HEK293 (cell line): ENCODE results near the gene KRTAP10-7.
"Not testable (repeated sequence)": the region's sequence is repeated elsewhere in the genome, so short reads cannot be mapped to it uniquely, and the experiment has no call there.

Experiments
- CTCF ChIA-PET: fragments of 350-600 bp; formaldehyde crosslinking; extraction: SDS; loops from one replicate; lab custom pipeline; 2021; ENCODE audit warnings: antibody characterized with exemption; lab: Yijun Ruan, JAX
- POLR2A ChIA-PET: fragments of 300-600 bp; formaldehyde crosslinking; extraction: SDS; loops from one replicate; lab custom pipeline; 2020; ENCODE audit warnings: antibody characterized with exemption, inconsistent platforms; lab: Yijun Ruan, JAX
- H3K27ac ChIP-seq: fragments of 200-500 bp; sonication (Bioruptor generic); 2 replicates; pipeline ENCODE4 v1.5.1; 2014; ENCODE audit warnings: low read depth, low read length, control low read depth, inconsistent platforms; ENCODE audit errors: extremely low read depth
- H3K36me3 ChIP-seq, 2 experiments: fragments of 200-500 bp in 1 of 2; sonication (Bioruptor generic) in 1 of 2; 1 replicate in 1 of 2; 2 replicates in 1 of 2; pipeline ENCODE4 v1.5.1; 2014 to 2017; ENCODE audit warnings: inconsistent platforms in 2 of 2, low read length in 2 of 2; ENCODE audit not compliant: control insufficient read depth in 2 of 2, insufficient read depth in 1 of 2
- H3K4me1 ChIP-seq: fragments of 200-500 bp; sonication (Bioruptor generic); 2 replicates; pipeline ENCODE4 v1.5.1; 2014; ENCODE audit warnings: mild to moderate bottlenecking, low read length, inconsistent platforms; ENCODE audit not compliant: control insufficient read depth, insufficient read depth
- H3K4me3 ChIP-seq: 2 replicates; pipeline ENCODE4 v1.5.1; 2011; ENCODE audit warnings: low read depth, mild to moderate bottlenecking, control low read depth, low read length, moderate library complexity
- H3K9me3 ChIP-seq: fragments of 200-500 bp; sonication (Bioruptor generic); 2 replicates; pipeline ENCODE4 v1.5.1; 2014; ENCODE audit warnings: low read depth, low read length, inconsistent platforms; ENCODE audit not compliant: control insufficient read depth, insufficient read depth
- GLIS1 ChIP-seq: fragments of 450-650 bp; formaldehyde crosslinking; IDR thresholded peaks from 2 replicates; pipeline ENCODE4 v1.5.1; 2016; ENCODE audit warnings: missing biosample characterization, missing genetic modification characterization
- HOXD13 ChIP-seq: sonication (generic); formaldehyde crosslinking; IDR thresholded peaks from 2 replicates; pipeline ENCODE4 v1.8.0; 2022; ENCODE audit warnings: missing genetic modification reagents, borderline replicate concordance
- KLF16 ChIP-seq: fragments of 450-650 bp; formaldehyde crosslinking; IDR thresholded peaks from 2 replicates; pipeline ENCODE4 v1.5.1; 2017; ENCODE audit warnings: missing biosample characterization, missing genetic modification characterization
- KLF7 ChIP-seq: fragments of 450-650 bp; formaldehyde crosslinking; IDR thresholded peaks from 2 replicates; pipeline ENCODE4 v1.5.1; 2016; ENCODE audit warnings: missing biosample characterization, missing genetic modification characterization, borderline replicate concordance
- MEIS1 ChIP-seq: sonication (generic); formaldehyde crosslinking; IDR thresholded peaks from 2 replicates; pipeline ENCODE4 v1.8.1; 2022; ENCODE audit warnings: missing genetic modification reagents, mild to moderate bottlenecking, borderline replicate concordance
- OVOL3 ChIP-seq: fragments of 450-650 bp; formaldehyde crosslinking; IDR thresholded peaks from 2 replicates; pipeline ENCODE4 v1.5.1; 2016; ENCODE audit warnings: missing biosample characterization, missing genetic modification characterization
- ZBTB1 ChIP-seq: fragments of 450-650 bp; formaldehyde crosslinking; IDR thresholded peaks from 2 replicates; pipeline ENCODE4 v1.5.1; 2016; ENCODE audit warnings: missing biosample characterization, missing genetic modification characterization
- ZBTB17 ChIP-seq: fragments of 450-650 bp; formaldehyde crosslinking; IDR thresholded peaks from 2 replicates; pipeline ENCODE4 v1.5.1; 2016; ENCODE audit warnings: missing biosample characterization, missing genetic modification characterization
- ZBTB48 ChIP-seq: fragments of 450-650 bp; formaldehyde crosslinking; IDR thresholded peaks from 2 replicates; pipeline ENCODE4 v1.5.1; 2016; ENCODE audit warnings: missing biosample characterization, missing genetic modification characterization
- ZFP37 ChIP-seq: fragments of 450-650 bp; formaldehyde crosslinking; IDR thresholded peaks from 2 replicates; pipeline ENCODE4 v1.5.1; 2016; ENCODE audit warnings: missing biosample characterization, missing genetic modification characterization
- ZIC2 ChIP-seq: fragments of 450-650 bp; formaldehyde crosslinking; IDR thresholded peaks from 2 replicates; pipeline ENCODE4 v1.5.1; 2016; ENCODE audit warnings: missing biosample characterization, missing genetic modification characterization
- ZNF121 ChIP-seq: fragments of 450-650 bp; formaldehyde crosslinking; IDR thresholded peaks from 2 replicates; pipeline ENCODE4 v1.5.1; 2016; ENCODE audit warnings: missing biosample characterization, missing genetic modification characterization
- ZNF155 ChIP-seq: fragments of 450-650 bp; formaldehyde crosslinking; IDR thresholded peaks from 2 replicates; pipeline ENCODE4 v1.5.1; 2016; ENCODE audit warnings: missing biosample characterization, missing genetic modification characterization
- ZNF175 ChIP-seq: fragments of 450-650 bp; formaldehyde crosslinking; IDR thresholded peaks from 2 replicates; pipeline ENCODE4 v1.5.1; 2016; ENCODE audit warnings: missing biosample characterization, missing genetic modification characterization
- ZNF23 ChIP-seq: fragments of 450-650 bp; formaldehyde crosslinking; IDR thresholded peaks from 2 replicates; pipeline ENCODE4 v1.5.1; 2016; ENCODE audit warnings: missing biosample characterization, missing genetic modification characterization, borderline replicate concordance
- ZNF248 ChIP-seq: fragments of 450-650 bp; formaldehyde crosslinking; IDR thresholded peaks from 2 replicates; pipeline ENCODE4 v1.5.1; 2017; ENCODE audit warnings: missing biosample characterization, missing genetic modification characterization
- ZNF350 ChIP-seq: fragments of 450-650 bp; formaldehyde crosslinking; IDR thresholded peaks from 2 replicates; pipeline ENCODE4 v1.5.0; 2017; ENCODE audit warnings: missing biosample characterization, mild to moderate bottlenecking, missing genetic modification characterization
- ZNF544 ChIP-seq: fragments of 450-650 bp; formaldehyde crosslinking; IDR thresholded peaks from 2 replicates; pipeline ENCODE4 v1.5.0; 2017; ENCODE audit warnings: missing biosample characterization, missing genetic modification characterization
- ZNF580 ChIP-seq: fragments of 450-650 bp; formaldehyde crosslinking; IDR thresholded peaks from 2 replicates; pipeline ENCODE4 v1.5.1; 2016; ENCODE audit warnings: missing biosample characterization, missing genetic modification characterization
- ZNF639 ChIP-seq: fragments of 450-650 bp; formaldehyde crosslinking; IDR thresholded peaks from 2 replicates; pipeline ENCODE4 v1.5.1; 2016; ENCODE audit warnings: missing biosample characterization, missing genetic modification characterization
- ZNF76 ChIP-seq: fragments of 450-650 bp; formaldehyde crosslinking; IDR thresholded peaks from 2 replicates; pipeline ENCODE4; 2016; ENCODE audit warnings: low read depth, missing biosample characterization, missing genetic modification characterization, borderline replicate concordance
- ZNF792 ChIP-seq: fragments of 450-650 bp; formaldehyde crosslinking; IDR thresholded peaks from 2 replicates; pipeline ENCODE4 v1.5.1; 2016; ENCODE audit warnings: missing biosample characterization, missing genetic modification characterization

KRTAP10-7 gene

GRCh38 chr21:44637851-44638348 lies 37.5 kb downstream of the KRTAP10-7 start:
- H3K27ac ChIP-seq, CTCF ChIA-PET, POLR2A ChIA-PET, H3K9me3 ChIP-seq, H3K4me3 ChIP-seq, H3K4me1 ChIP-seq, H3K36me3 ChIP-seq: not testable (repeated sequence)
- peak; percentile 5; the same call in 1 of the 2 replicates for TF ChIP-seq ZIC2 (tag by site-specific recombination)

GRCh38 chr21:44638506-44639330 lies 38.3 kb downstream of the KRTAP10-7 start:
- H3K27ac ChIP-seq, POLR2A ChIA-PET, H3K36me3 ChIP-seq, CTCF ChIA-PET, H3K4me1 ChIP-seq, H3K9me3 ChIP-seq, H3K4me3 ChIP-seq: not testable (repeated sequence)
- TF ChIP-seq GLIS1 (tag by site-specific recombination) = peak; percentile 19; the same call in 1 of the 2 replicates

- Histone ChIP-seq H3K9me3 (no peaks in the 10 kb centered on the region), H3K4me1 (no peaks in the 10 kb centered on the region), H3K4me3 (no peak overlapping the region), H3K27ac (no peak overlapping the region), H3K36me3 (no peaks in the 10 kb centered on the region)
- POLR2A ChIA-PET = no interaction called here
- CTCF ChIA-PET = no interaction called here
- TF ChIP-seq OVOL3 (tag by site-specific recombination) (no peak), MEIS1 (CRISPR knock-in tag) (no peak), ZNF350 (tag by site-specific recombination) (no peak), ZBTB17 (tag by site-specific recombination) (no peak), ZFP37 (tag by site-specific recombination) (no peak), ZNF580 (tag by site-specific recombination) (no peak), KLF16 (tag by site-specific recombination) (no peak), ZNF792 (tag by site-specific recombination) (no peak), KLF7 (tag by site-specific recombination) (no peak), ZNF175 (no peak), ZNF639 (no peak), ZBTB48 (no peak), HOXD13 (no peak), ZNF76 (tag by site-specific recombination) (no peak), ZBTB1 (tag by site-specific recombination) (no peak), GLIS1 (tag by site-specific recombination) (no peak)
Measured at GRCh38 chr21:44639331-44639655, 38.9 kb downstream of the KRTAP10-7 start.

- ChIA-PET CTCF (no interaction called here), POLR2A (no interaction called here)
- Histone ChIP-seq H3K9me3 (no peaks in the 10 kb centered on the region), H3K27ac (no peak overlapping the region), H3K4me3 (no peak overlapping the region), H3K4me1 (no peaks in the 10 kb centered on the region), H3K36me3 (no peaks in the 10 kb centered on the region)
- TF ChIP-seq ZNF248 (tag by site-specific recombination) (no peak), ZNF155 (tag by site-specific recombination) (no peak), ZNF121 (tag by site-specific recombination) (no peak), HOXD13 (no peak), ZNF544 (tag by site-specific recombination) (no peak), ZNF23 (no peak)
Measured at GRCh38 chr21:44640761-44641160, 40.4 kb downstream of the KRTAP10-7 start.
